OCI-LY3 (cell line): ENCODE results near the gene MEF2C.

Source experiments
- CTCF ChIP-seq: fragments of 200-600, 300-600 bp; sonication (generic); IDR thresholded peaks from 2 replicates; pipeline ENCODE4 v1.5.1; 2014; ENCODE audit warnings: antibody characterized with exemption, low read length, low read depth
- EZH2phosphoT487 ChIP-seq: fragments of 200-600 bp; shearing (Covaris generic); IDR thresholded peaks from 2 replicates; pipeline ENCODE4 v1.6.1; 2018; ENCODE audit warnings: antibody characterized with exemption, mixed run types, low read depth

- no peak for TF ChIP-seq CTCF
- TF ChIP-seq EZH2phosphoT487 = no peak
Observed at GRCh38 chr5:88681211-88681803, 201.7 kb downstream of the MEF2C start.
